ENCODE data around the gene FNDC3A.

DNA sequence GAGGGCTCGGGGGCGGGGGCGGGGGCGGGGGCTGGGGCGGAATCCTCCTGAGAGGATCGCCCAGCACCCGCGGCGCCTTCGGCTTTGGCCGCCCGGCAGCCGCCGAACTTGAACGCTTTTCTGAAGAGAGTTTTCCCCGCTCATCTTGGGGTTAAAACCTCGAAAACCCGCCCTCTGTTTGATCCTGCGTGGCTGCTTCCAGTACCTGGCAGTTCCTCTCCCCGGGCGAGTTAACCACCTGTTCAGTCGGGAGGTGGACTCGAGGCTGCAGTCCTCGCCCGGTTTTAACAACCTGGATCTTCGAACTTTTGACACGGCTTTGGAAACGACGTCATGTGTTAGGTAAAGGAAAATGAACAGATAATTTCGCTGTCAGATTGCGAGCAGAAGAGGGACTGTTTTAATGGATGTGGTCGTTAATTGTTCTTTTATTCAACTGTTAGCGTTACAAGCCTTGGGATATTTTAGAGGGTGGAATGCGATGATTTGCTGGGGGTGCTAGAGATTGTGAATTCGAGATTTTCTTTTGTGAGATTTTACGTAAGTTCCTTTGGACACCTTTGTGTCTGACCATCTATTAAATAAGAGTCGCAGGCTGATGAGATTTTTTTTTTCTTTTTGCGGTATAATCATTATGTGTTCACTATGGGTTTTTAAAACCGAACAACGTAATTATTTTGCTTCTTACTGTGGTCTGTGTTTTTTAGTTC is 1.0 kb downstream of the FNDC3A start:
- TF ChIP-seq, protein P1, sequence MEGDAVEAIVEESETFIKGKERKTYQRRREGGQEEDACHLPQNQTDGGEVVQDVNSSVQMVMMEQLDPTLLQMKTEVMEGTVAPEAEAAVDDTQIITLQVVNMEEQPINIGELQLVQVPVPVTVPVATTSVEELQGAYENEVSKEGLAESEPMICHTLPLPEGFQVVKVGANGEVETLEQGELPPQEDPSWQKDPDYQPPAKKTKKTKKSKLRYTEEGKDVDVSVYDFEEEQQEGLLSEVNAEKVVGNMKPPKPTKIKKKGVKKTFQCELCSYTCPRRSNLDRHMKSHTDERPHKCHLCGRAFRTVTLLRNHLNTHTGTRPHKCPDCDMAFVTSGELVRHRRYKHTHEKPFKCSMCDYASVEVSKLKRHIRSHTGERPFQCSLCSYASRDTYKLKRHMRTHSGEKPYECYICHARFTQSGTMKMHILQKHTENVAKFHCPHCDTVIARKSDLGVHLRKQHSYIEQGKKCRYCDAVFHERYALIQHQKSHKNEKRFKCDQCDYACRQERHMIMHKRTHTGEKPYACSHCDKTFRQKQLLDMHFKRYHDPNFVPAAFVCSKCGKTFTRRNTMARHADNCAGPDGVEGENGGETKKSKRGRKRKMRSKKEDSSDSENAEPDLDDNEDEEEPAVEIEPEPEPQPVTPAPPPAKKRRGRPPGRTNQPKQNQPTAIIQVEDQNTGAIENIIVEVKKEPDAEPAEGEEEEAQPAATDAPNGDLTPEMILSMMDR (IDR thresholded peaks at IDR 0.05 in 2 of 3, conservative IDR thresholded peaks at IDR 0.05 in 1 of 3; ENCODE audit: insufficient read depth in 2 of 3, low read depth in 1 of 3, low read length in 3 of 3), result no peak
- TF ChIP-seq, protein P2, sequence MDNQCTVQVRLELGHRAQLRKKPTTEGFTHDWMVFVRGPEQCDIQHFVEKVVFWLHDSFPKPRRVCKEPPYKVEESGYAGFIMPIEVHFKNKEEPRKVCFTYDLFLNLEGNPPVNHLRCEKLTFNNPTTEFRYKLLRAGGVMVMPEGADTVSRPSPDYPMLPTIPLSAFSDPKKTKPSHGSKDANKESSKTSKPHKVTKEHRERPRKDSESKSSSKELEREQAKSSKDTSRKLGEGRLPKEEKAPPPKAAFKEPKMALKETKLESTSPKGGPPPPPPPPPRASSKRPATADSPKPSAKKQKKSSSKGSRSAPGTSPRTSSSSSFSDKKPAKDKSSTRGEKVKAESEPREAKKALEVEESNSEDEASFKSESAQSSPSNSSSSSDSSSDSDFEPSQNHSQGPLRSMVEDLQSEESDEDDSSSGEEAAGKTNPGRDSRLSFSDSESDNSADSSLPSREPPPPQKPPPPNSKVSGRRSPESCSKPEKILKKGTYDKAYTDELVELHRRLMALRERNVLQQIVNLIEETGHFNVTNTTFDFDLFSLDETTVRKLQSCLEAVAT (IDR thresholded peaks at IDR 0.05), result peak in 1 of 2 experiments; percentile 55; a peak in 1 of 4 replicates
- no peak; the same call in 1 of the 2 replicates for TF ChIP-seq POLR2AphosphoS5 (IDR thresholded peaks at IDR 0.05; ENCODE audit: control insufficient read depth, insufficient read depth, low read depth, low read length)
- no peak for TF ChIP-seq SMAD4 (CRISPR knock-in tag; conservative IDR thresholded peaks at IDR 0.05)
